ENCODE measurements around the gene ZPLD1.

DNA sequence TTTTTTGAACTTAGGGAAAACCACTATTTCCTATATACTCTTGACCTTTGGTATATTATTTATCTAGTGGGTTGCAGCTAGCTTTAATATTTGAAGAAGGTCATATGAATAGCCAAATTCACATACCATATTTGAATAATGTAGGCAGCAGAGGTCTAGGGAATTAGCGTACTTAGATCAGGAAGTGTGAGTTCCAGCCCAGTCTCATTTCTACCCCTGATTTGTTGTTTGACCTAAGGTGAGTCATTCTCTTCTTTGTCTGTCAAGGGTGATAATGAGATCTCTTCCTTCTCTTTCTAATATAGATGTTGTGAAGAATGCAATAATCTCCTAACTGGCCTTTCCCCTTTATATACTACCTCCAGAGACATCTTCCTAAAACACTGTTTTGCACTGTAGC is 36.6 kb upstream of the ZPLD1 start:
- TF ChIP-seq, protein P1, sequence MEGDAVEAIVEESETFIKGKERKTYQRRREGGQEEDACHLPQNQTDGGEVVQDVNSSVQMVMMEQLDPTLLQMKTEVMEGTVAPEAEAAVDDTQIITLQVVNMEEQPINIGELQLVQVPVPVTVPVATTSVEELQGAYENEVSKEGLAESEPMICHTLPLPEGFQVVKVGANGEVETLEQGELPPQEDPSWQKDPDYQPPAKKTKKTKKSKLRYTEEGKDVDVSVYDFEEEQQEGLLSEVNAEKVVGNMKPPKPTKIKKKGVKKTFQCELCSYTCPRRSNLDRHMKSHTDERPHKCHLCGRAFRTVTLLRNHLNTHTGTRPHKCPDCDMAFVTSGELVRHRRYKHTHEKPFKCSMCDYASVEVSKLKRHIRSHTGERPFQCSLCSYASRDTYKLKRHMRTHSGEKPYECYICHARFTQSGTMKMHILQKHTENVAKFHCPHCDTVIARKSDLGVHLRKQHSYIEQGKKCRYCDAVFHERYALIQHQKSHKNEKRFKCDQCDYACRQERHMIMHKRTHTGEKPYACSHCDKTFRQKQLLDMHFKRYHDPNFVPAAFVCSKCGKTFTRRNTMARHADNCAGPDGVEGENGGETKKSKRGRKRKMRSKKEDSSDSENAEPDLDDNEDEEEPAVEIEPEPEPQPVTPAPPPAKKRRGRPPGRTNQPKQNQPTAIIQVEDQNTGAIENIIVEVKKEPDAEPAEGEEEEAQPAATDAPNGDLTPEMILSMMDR (IDR thresholded peaks at IDR 0.05) = no peak
- TF ChIP-seq POLR2A (IDR thresholded peaks at IDR 0.05) = no peak

Measured in esophagus squamous epithelium (tissue), 4 donors.